GM12873 (cell line): Measurements from ENCODE around the gene FOXP2.

Experiments
- TF ChIP-seq, protein P1 (sequence below): IDR thresholded peaks from 2 replicates; pipeline ENCODE4 v1.5.1; 2012; ENCODE audit warnings: low read depth, mild to moderate bottlenecking, moderate library complexity, low read length, control low read depth; ENCODE audit not compliant: insufficient read depth; ENCODE audit errors: missing control alignments

FOXP2 gene

DNA sequence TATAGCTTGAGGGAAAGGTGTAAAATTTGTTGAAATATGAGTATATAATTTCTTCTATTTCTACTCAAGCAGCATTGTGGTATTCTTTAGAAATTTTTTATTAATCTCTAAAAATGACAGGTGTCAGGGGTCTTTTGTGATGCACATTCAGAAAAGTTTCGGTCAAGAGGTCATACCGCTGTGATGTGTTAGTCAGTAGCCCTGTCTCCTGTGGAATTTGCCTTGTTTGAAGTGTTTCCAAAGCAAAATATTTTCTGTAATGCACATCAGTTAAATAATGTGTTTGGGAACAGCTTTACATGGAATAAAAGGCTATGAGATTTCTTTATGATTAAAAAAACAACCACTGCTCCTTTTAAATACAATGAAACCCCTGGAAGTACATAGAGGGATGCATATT, 35.8 kb downstream of the FOXP2 start:
- TF ChIP-seq, protein P1, sequence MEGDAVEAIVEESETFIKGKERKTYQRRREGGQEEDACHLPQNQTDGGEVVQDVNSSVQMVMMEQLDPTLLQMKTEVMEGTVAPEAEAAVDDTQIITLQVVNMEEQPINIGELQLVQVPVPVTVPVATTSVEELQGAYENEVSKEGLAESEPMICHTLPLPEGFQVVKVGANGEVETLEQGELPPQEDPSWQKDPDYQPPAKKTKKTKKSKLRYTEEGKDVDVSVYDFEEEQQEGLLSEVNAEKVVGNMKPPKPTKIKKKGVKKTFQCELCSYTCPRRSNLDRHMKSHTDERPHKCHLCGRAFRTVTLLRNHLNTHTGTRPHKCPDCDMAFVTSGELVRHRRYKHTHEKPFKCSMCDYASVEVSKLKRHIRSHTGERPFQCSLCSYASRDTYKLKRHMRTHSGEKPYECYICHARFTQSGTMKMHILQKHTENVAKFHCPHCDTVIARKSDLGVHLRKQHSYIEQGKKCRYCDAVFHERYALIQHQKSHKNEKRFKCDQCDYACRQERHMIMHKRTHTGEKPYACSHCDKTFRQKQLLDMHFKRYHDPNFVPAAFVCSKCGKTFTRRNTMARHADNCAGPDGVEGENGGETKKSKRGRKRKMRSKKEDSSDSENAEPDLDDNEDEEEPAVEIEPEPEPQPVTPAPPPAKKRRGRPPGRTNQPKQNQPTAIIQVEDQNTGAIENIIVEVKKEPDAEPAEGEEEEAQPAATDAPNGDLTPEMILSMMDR: no peak

DNA sequence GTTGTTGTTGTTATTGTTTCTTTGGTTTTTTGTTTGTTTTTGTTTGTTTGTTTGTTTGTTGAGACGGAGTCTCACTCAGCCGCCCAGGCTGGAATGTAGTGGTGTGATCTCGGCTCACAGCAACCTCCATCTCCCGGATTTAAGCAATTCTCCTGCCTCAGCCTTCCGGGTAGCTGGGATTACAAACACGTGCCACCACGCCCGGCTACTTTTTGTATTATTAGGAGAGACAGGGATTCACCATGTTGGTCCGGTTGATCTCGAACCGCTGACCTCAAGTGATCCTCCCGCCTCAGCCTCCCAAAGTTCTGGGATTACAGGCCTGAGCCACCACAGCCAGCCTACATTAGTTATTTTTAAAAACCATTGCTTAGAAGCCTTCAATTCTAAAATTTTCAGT, 45.0 kb downstream of the FOXP2 start:
- TF ChIP-seq, protein P1: no peak

DNA sequence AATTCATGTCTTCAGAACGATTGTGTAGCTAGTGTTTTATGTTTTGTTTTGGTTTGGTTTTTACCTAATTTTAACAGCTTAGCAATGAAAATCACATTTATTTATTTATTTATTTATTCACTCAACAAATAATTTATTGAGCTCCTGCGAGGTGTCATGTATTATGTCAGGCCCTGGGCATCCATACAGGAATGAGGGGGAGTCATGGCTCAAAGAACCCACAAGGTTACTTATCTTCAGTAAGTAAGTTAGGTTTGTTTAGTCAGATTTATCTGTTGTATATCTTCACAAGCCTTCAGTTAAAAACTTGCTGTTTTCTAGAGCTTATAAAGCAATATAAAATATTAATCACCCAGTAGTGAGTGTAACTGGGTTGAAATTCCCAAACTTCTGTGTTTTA, 45.4 kb downstream of the FOXP2 start:
- TF ChIP-seq, protein P1: no peak

DNA sequence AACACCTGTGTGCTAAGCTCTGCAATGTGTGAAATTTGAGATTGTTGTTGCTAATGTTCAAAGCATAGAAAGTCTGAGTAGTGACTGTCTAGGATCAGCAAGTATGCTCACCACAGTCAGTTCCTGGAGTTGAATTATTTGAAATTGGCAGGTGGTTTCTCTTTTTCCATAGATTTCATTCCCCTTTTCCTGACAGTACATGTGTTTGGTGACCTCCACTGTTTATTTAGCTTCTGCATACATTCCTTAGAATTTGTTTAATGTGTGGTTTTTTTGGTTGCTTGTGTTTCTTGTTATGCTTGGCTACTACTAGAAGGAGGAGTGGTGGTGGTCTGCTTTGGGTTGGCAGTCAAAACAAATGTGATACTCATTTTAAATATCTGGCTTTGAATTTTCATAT, 52.3 kb downstream of the FOXP2 start:
- TF ChIP-seq, protein P1: no peak

DNA sequence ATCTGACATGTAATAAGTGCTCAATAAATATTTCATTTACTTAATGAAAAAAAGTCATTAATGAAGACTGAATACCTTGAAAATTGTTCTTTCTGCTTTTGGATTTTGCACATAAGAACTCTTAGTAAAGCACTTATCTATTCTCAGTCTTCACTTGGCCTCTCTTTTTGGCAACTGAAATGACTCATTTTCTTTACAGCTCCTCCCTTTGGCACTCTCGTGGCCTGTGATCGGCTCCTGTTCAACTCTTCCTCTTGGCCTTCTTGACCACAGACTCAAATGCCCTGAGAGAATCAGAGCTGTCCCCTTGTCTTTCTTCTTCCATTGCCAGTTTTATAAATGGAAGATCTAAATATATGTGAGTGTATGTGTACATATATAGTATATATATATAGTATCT, 54.2 kb downstream of the FOXP2 start:
- TF ChIP-seq, protein P1: no peak

DNA sequence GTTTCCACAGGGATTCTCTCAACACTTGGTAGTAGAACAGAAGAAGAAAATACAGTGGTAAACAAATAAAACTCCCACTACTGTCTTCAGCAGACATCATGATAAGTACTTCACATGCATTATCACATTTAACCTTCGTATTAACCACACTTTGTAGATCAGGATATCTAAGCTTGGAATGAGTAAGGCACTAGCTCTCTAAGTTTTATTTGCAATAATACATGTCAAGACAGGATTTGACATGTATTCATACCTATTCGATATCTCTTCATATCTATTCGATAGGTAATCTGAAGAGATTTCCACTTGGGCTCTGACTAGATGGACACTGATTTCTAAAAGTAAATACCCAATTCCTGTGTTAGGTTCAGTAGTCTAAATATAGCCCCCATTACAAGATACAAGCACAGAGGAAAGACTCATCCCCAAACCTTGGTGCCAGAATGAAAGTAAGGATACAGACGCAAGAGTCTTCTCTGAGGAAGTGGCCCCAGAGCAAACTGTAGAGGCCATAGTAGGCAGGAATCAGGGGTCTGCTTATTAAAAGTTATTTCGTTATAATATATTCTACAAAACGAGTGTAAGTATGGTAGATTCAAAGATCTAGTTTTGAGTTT, 58.4 kb downstream of the FOXP2 start:
- TF ChIP-seq, protein P1: no peak

DNA sequence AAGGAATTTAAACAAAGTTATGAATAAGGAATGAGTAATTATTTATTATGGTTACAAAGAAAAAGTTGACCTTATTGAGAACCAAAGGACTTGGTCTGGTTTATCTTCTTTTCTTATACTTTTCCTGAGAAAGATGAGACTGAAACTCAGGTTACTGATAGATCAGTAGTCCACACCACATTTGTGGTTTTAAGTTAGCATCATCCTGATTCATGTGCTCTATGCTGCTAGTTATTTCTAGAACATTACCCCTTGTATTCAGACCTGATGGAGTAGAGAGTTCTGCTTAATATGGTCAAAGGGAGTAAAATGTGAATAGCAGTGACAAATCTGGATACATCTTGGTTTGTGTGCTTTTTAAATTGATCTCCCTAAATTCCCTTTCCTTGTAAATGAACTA, 63.8 kb downstream of the FOXP2 start:
- TF ChIP-seq, protein P1: no peak

DNA sequence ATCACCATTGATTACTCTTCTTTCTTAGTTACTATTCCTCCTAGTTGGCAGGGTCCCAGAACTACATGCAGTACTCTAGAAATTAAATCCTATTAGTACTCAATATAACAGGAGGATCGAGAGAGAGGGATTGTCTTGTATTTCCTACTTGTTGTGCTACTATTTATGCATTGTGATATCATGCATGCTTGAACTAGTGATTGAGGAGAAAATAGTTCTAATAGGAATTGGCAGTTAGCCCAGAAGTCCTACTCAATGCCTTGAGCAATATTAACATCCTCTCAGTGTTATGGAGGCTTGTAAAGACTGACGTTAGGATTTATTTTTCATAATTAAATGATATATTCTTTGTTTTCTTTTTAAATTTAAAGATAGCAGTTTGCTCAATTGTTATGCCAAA, 67.4 kb downstream of the FOXP2 start:
- TF ChIP-seq, protein P1: no peak
